CD4-positive, alpha-beta T cell treated with Interleukin-6 for 4 hours (primary cell): Measurements from ENCODE around the gene XPNPEP1.
A peak's percentile ranks its signal among the peaks of the same experiment; 100 is the strongest.

Source experiments
- DNase-seq: peaks from one replicate; pipeline ENCODE4 v3.0.0-alpha.2; 2020; ENCODE audit warnings: mixed read lengths

Gene XPNPEP1

GRCh38 chr10:109892117-109892516, 31.2 kb downstream of the XPNPEP1 start:
- DNase-seq, result no peak

GRCh38 chr10:109891105-109891504, 32.2 kb downstream of the XPNPEP1 start:
- DNase-seq, result no peak

GRCh38 chr10:109889867-109890266, 33.4 kb downstream of the XPNPEP1 start:
- no peak for DNase-seq

GRCh38 chr10:109887776-109888175, 35.5 kb downstream of the XPNPEP1 start:
- DNase-seq, result no peak

- DNase-seq, result no peak
Observed at GRCh38 chr10:109887243-109887642, 36.1 kb downstream of the XPNPEP1 start.

GRCh38 chr10:109886781-109887140, 36.5 kb downstream of the XPNPEP1 start:
- DNase-seq, result no peak

GRCh38 chr10:109886037-109886780, 37.1 kb downstream of the XPNPEP1 start:
- DNase-seq, result no peak

- peak; percentile 74 for DNase-seq
Observed at GRCh38 chr10:109883859-109884771, 39.2 kb downstream of the XPNPEP1 start.

GRCh38 chr10:109882251-109883057, 40.9 kb downstream of the XPNPEP1 start:
- no peak for DNase-seq

- no peak for DNase-seq
Observed at GRCh38 chr10:109881769-109882057, 41.6 kb downstream of the XPNPEP1 start.

- no peak for DNase-seq
Observed at GRCh38 chr10:109880886-109881768, 42.2 kb downstream of the XPNPEP1 start.

- no peak for DNase-seq
Observed at GRCh38 chr10:109877546-109877945, 45.8 kb downstream of the XPNPEP1 start.

GRCh38 chr10:109875828-109876821, 47.2 kb downstream of the XPNPEP1 start:
- no peak for DNase-seq

GRCh38 chr10:109875151-109875568, 48.2 kb downstream of the XPNPEP1 start:
- no peak for DNase-seq

GRCh38 chr10:109871476-109871875, 51.8 kb downstream of the XPNPEP1 start:
- DNase-seq, result no peak

- DNase-seq, result no peak
Observed at GRCh38 chr10:109866995-109867635, 56.2 kb downstream of the XPNPEP1 start.

- no peak for DNase-seq
Observed at GRCh38 chr10:109866168-109866994, 56.9 kb downstream of the XPNPEP1 start.

GRCh38 chr10:109863775-109864174, 59.5 kb downstream of the XPNPEP1 start:
- no peak for DNase-seq

- DNase-seq, result no peak
Observed at GRCh38 chr10:109862738-109863137, 60.6 kb downstream of the XPNPEP1 start.

GRCh38 chr10:109862041-109862440, 61.3 kb downstream of the XPNPEP1 start:
- DNase-seq, result no peak
